Neural cell (in vitro differentiated cells): ENCODE data around the gene UQCC3.

Experiments
- EP300 ChIP-seq: fragments of 450-650 bp; conservative IDR thresholded peaks from 2 replicates; pipeline ENCODE4 v1.6.1; 2014; ENCODE audit warnings: antibody characterized with exemption, mild to moderate bottlenecking, moderate library complexity; ENCODE audit not compliant: poor library complexity, severe bottlenecking
- MXI1 ChIP-seq: fragments of 450-650 bp; conservative IDR thresholded peaks from 2 replicates; pipeline ENCODE4 v1.6.1; 2014; ENCODE audit warnings: antibody characterized with exemption, mild to moderate bottlenecking; ENCODE audit not compliant: poor library complexity, severe bottlenecking
- POLR2AphosphoS5 ChIP-seq: IDR thresholded peaks from 2 replicates; pipeline ENCODE4 v1.6.1; 2012
- TAF1 ChIP-seq: IDR thresholded peaks from 2 replicates; pipeline ENCODE4 v1.6.1; 2012; ENCODE audit warnings: low read depth
- TF ChIP-seq, protein P1 (sequence below): fragments of 450-650 bp; IDR thresholded peaks from 2 replicates; pipeline ENCODE4 v1.5.1; 2014; ENCODE audit warnings: antibody characterized with exemption, mild to moderate bottlenecking, moderate library complexity; ENCODE audit not compliant: poor library complexity, severe bottlenecking

DNA sequence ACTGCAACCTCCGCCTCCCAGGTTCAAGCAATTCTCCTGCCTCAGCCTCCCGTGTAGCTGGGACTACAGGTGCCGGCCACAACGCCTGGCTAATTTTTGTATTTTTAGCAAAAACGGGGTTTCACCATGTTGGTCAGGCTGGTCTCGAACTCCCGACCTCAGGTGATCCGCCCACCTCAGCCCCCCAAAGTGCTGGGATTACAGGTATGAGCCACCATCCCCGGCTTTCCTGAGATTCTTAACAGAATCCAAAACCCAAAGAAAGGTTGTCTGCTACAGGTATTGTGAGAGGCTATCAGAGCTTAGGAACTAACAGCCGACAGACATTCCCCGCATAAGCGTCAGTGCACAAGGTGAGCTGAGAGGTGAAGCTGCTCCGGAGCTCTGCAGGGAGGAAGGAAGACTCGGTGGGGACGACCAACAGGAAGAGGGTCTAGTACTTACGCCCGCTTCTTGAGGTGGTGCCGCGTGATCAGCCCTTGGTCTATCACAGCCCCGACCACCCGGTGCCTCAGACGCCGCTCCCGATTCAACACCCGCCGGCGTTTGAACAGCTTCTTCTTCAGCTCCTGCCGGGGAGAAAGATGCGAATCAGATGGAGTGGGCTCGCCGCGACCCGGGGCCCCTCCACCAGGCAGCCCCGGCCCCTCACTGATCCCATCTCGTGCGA is 6.9 kb upstream of the UQCC3 start:
- TF ChIP-seq POLR2AphosphoS5 (no peak), TAF1 (no peak), MXI1 (peak; percentile 86), EP300 (no peak)
- TF ChIP-seq, protein P1, sequence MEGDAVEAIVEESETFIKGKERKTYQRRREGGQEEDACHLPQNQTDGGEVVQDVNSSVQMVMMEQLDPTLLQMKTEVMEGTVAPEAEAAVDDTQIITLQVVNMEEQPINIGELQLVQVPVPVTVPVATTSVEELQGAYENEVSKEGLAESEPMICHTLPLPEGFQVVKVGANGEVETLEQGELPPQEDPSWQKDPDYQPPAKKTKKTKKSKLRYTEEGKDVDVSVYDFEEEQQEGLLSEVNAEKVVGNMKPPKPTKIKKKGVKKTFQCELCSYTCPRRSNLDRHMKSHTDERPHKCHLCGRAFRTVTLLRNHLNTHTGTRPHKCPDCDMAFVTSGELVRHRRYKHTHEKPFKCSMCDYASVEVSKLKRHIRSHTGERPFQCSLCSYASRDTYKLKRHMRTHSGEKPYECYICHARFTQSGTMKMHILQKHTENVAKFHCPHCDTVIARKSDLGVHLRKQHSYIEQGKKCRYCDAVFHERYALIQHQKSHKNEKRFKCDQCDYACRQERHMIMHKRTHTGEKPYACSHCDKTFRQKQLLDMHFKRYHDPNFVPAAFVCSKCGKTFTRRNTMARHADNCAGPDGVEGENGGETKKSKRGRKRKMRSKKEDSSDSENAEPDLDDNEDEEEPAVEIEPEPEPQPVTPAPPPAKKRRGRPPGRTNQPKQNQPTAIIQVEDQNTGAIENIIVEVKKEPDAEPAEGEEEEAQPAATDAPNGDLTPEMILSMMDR = no peak
